ENCODE data around the gene PSMB10.

The PSMB10 gene

GRCh38 chr16:67914758-67915495 is 21.7 kb downstream of the PSMB10 start:
- Histone ChIP-seq H3K79me2 (ENCODE audit: insufficient read depth, low read length) (no peaks in the 10 kb centered on the region), H4K20me1 (ENCODE audit: low read depth, low read length) (no peaks in the 10 kb centered on the region), H3K9me2 (replicated peaks; ENCODE audit: insufficient read depth, low read length) (no peaks in the 10 kb centered on the region), H3K4me2 (ENCODE audit: low read depth, low read length, poor library complexity, severe bottlenecking) (no peak overlapping the region), H3F3A (ENCODE audit: insufficient read depth) (no peaks in the 10 kb centered on the region), H3K36me3 (ENCODE audit: low read length) (no peaks in the 10 kb centered on the region), H3K9me3 (ENCODE audit: insufficient read depth, low read length) (no peaks in the 10 kb centered on the region), H3K4me3 (ENCODE audit: insufficient read depth, low read length, poor library complexity, severe bottlenecking) (no peak overlapping the region), H3K27ac (ENCODE audit: low read depth, low read length) (no peak overlapping the region), H2AFZ (ENCODE audit: low read depth, low read length, severe bottlenecking) (no peak overlapping the region), H3K27me3 (ENCODE audit: low read length) (no peaks in the 10 kb centered on the region), H3K9ac (ENCODE audit: low read length) (no peak overlapping the region)
- TF ChIP-seq EZH2phosphoT487 (conservative IDR thresholded peaks at IDR 0.05; ENCODE audit: low read length) = no peak

GRCh38 chr16:67910158-67910557 is 26.5 kb downstream of the PSMB10 start:
- H3F3A ChIP-seq (ENCODE audit: insufficient read depth) = no peaks in the 10 kb centered on the region
- H3K9me2 ChIP-seq (replicated peaks; ENCODE audit: insufficient read depth, low read length) = no peaks in the 10 kb centered on the region
- no peaks in the 10 kb centered on the region for H3K9me3 ChIP-seq (ENCODE audit: insufficient read depth, low read length)
- H3K36me3 ChIP-seq (ENCODE audit: low read length) = no peaks in the 10 kb centered on the region
- no peak overlapping the region for H3K27ac ChIP-seq (ENCODE audit: low read depth, low read length)
- H3K4me3 ChIP-seq (ENCODE audit: insufficient read depth, low read length, poor library complexity, severe bottlenecking) = no peak overlapping the region
- TF ChIP-seq EZH2phosphoT487 (conservative IDR thresholded peaks at IDR 0.05; ENCODE audit: low read length) (no peak), CTCF (IDR thresholded peaks at IDR 0.05; ENCODE audit: insufficient read depth, low read length, poor library complexity, severe bottlenecking) (no peak)
- H2AFZ ChIP-seq (ENCODE audit: low read depth, low read length, severe bottlenecking) = no peak overlapping the region
- H3K4me2 ChIP-seq (ENCODE audit: low read depth, low read length, poor library complexity, severe bottlenecking) = no peak overlapping the region
- H3K79me2 ChIP-seq (ENCODE audit: insufficient read depth, low read length) = no peaks in the 10 kb centered on the region
- H3K9ac ChIP-seq (ENCODE audit: low read length) = no peak overlapping the region
- no peaks in the 10 kb centered on the region for H4K20me1 ChIP-seq (ENCODE audit: low read depth, low read length)
- H3K27me3 ChIP-seq (ENCODE audit: low read length) = no peaks in the 10 kb centered on the region

GRCh38 chr16:67909056-67909742 is 27.5 kb downstream of the PSMB10 start:
- no peak overlapping the region for H3K4me2 ChIP-seq (ENCODE audit: low read depth, low read length, poor library complexity, severe bottlenecking)
- TF ChIP-seq CTCF (IDR thresholded peaks at IDR 0.05; ENCODE audit: insufficient read depth, low read length, poor library complexity, severe bottlenecking) (no peak), EZH2phosphoT487 (conservative IDR thresholded peaks at IDR 0.05; ENCODE audit: low read length) (no peak)
- no peak overlapping the region for H3K9ac ChIP-seq (ENCODE audit: low read length)
- H3K36me3 ChIP-seq (ENCODE audit: low read length) = no peaks in the 10 kb centered on the region
- H3F3A ChIP-seq (ENCODE audit: insufficient read depth) = no peaks in the 10 kb centered on the region
- H3K4me3 ChIP-seq (ENCODE audit: insufficient read depth, low read length, poor library complexity, severe bottlenecking) = no peak overlapping the region
- H2AFZ ChIP-seq (ENCODE audit: low read depth, low read length, severe bottlenecking) = no peak overlapping the region
- H3K27me3 ChIP-seq (ENCODE audit: low read length) = no peaks in the 10 kb centered on the region
- no peak overlapping the region for H3K27ac ChIP-seq (ENCODE audit: low read depth, low read length)
- H3K9me2 ChIP-seq (replicated peaks; ENCODE audit: insufficient read depth, low read length) = no peaks in the 10 kb centered on the region
- no peaks in the 10 kb centered on the region for H4K20me1 ChIP-seq (ENCODE audit: low read depth, low read length)
- H3K79me2 ChIP-seq (ENCODE audit: insufficient read depth, low read length) = no peaks in the 10 kb centered on the region
- no peaks in the 10 kb centered on the region for H3K9me3 ChIP-seq (ENCODE audit: insufficient read depth, low read length)

All from SU-DHL-6 (cell line).